Esophagus squamous epithelium (tissue), 4 donors: ENCODE data around the gene LAMC3.

Experiments
- POLR2A ChIP-seq, 4 donors: fragments of 450-650 bp; IDR thresholded peaks; one replicate each; pipeline ENCODE4 v1.6.1; 2017; ENCODE audit warnings: antibody characterized with exemption in 4 of 4, mild to moderate bottlenecking in 4 of 4, moderate library complexity in 3 of 4
- TF ChIP-seq, protein P1 (sequence below), 6 experiments: fragments of 450-650 bp in 4 of 6; fragments of 200-600 bp in 2 of 6; sonication (generic) in 2 of 6; IDR thresholded peaks; one replicate each; pipeline ENCODE4 v1.5.1; 2016 to 2019; ENCODE audit warnings: antibody characterized with exemption in 6 of 6, mild to moderate bottlenecking in 4 of 6, moderate library complexity in 4 of 6

DNA sequence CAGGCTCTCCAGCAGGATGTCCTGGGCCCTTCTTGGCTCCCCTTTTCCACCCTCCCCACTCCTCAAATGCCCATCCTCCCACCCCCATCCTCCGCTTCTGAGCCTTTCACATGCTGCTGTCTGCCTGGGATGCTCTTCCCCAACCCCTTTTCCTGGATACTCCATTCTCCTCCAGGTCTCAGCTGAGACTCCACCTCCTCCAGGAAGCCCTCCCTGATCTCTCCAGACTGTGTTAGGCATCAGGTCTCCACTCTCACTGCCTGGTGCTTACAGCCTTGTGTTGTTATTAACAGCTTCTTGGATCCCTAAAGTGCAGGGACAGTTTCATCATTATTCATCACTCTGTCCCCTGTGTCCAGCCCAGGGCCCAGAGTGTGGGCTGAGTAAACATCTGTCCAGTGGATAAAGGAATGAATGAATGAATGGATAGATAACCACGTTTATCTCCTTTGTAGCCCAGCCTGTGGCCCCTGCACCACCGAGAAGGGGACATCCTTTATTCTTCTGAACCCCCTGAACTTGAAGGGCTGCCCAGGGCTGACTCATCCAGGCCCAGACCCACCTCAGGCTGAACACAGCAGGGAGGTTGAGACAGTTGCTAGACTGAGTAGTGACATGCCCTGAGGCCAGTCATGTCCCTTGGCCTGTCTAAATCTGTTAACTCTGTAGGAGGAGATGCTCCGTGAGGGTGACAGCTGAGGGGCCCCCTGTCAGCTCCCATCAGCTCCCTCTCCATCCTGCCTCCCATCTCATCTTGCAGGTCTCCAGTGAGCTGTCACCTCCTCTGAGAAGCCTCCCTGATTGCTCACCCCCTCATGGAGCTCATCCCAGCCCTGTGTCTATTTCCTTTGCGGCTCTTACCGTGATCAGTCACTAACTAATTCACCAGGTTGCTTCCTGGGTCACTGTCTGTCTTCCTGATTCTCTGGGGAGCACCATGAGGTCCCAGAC lies 14.6 kb upstream of the LAMC3 start:
- TF ChIP-seq, protein P1, sequence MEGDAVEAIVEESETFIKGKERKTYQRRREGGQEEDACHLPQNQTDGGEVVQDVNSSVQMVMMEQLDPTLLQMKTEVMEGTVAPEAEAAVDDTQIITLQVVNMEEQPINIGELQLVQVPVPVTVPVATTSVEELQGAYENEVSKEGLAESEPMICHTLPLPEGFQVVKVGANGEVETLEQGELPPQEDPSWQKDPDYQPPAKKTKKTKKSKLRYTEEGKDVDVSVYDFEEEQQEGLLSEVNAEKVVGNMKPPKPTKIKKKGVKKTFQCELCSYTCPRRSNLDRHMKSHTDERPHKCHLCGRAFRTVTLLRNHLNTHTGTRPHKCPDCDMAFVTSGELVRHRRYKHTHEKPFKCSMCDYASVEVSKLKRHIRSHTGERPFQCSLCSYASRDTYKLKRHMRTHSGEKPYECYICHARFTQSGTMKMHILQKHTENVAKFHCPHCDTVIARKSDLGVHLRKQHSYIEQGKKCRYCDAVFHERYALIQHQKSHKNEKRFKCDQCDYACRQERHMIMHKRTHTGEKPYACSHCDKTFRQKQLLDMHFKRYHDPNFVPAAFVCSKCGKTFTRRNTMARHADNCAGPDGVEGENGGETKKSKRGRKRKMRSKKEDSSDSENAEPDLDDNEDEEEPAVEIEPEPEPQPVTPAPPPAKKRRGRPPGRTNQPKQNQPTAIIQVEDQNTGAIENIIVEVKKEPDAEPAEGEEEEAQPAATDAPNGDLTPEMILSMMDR (IDR thresholded peaks at IDR 0.05), result no peak
- no peak for TF ChIP-seq POLR2A (IDR thresholded peaks at IDR 0.05)
